Measurements from ENCODE around the gene FGFR2. TPM values are rescaled to one million over a fixed set of nuclear protein-coding genes. Genes with fewer than 3 reads are reported as not detected.

Gene FGFR2
- total RNA-seq, 2 experiments from 2014 or later, result not detected

- Histone ChIP-seq H4K20me1 (ENCODE audit: insufficient read depth, low read length) (no peaks in the 10 kb centered on the region), H3K79me2 (ENCODE audit: insufficient read depth, low read depth, low read length) (no peaks in the 10 kb centered on the region), H3K9me3 (ENCODE audit: low read length) (no peaks in the 10 kb centered on the region), H3K9me2 (ENCODE audit: insufficient read depth, low read length) (no peaks in the 10 kb centered on the region), H3K4me1 (ENCODE audit: insufficient read depth, low read length, poor library complexity, severe bottlenecking) (no peaks in the 10 kb centered on the region), H3K4me2 (ENCODE audit: low read length) (no peak overlapping the region), H3K36me3 (ENCODE audit: insufficient read depth, low read length) (no peaks in the 10 kb centered on the region), H3K4me3 (ENCODE audit: low read depth, low read length, poor library complexity, severe bottlenecking) (no peak overlapping the region), H3K27ac (ENCODE audit: low read depth, low read length, poor library complexity, severe bottlenecking) (no peak overlapping the region), H2AFZ (ENCODE audit: low read length) (no peak overlapping the region)
- intact Hi-C loops (cut with micrococcal nuclease; ENCODE audit: unreplicated experiment), result no loop called here
- no peak for DNase-seq (ENCODE audit: low spot score)
- POLR2A ChIA-PET, result interaction anchor here (0.6 kb wide), 1 partner anchor 9 kb away, joined by 4 read pairs; no protein-coding TSS in a partner anchor
- TF ChIP-seq CTCF (conservative IDR thresholded peaks at IDR 0.05; ENCODE audit: low read length) (no peak), EZH2phosphoT487 (IDR thresholded peaks at IDR 0.05; ENCODE audit: borderline replicate concordance, low read depth, low read length) (no peak)
- no TSS peak for BruUV-seq (replicated peaks)
- CTCF ChIA-PET (ENCODE audit: unreplicated experiment), result no interaction called here
These were observed 17.7 kb downstream of the FGFR2 start for GRCh38 chr10:121580276-121581116.

GRCh38 chr10:121579656-121580055 lies 18.6 kb downstream of the FGFR2 start:
- H3K9me3 ChIP-seq (ENCODE audit: low read length), result no peaks in the 10 kb centered on the region
- H3K4me3 ChIP-seq (ENCODE audit: low read depth, low read length, poor library complexity, severe bottlenecking), result no peak overlapping the region
- ChIA-PET CTCF (ENCODE audit: unreplicated experiment) (no interaction called here), POLR2A (no interaction called here)
- H4K20me1 ChIP-seq (ENCODE audit: insufficient read depth, low read length), result no peaks in the 10 kb centered on the region
- no peak overlapping the region for H3K27ac ChIP-seq (ENCODE audit: low read depth, low read length, poor library complexity, severe bottlenecking)
- H3K79me2 ChIP-seq (ENCODE audit: insufficient read depth, low read depth, low read length), result no peaks in the 10 kb centered on the region
- DNase-seq (ENCODE audit: low spot score), result no peak
- TF ChIP-seq EZH2phosphoT487 (IDR thresholded peaks at IDR 0.05; ENCODE audit: borderline replicate concordance, low read depth, low read length) (no peak), CTCF (conservative IDR thresholded peaks at IDR 0.05; ENCODE audit: low read length) (no peak)
- intact Hi-C loops (cut with micrococcal nuclease; ENCODE audit: unreplicated experiment), result no loop called here
- H2AFZ ChIP-seq (ENCODE audit: low read length), result no peak overlapping the region
- no peaks in the 10 kb centered on the region for H3K4me1 ChIP-seq (ENCODE audit: insufficient read depth, low read length, poor library complexity, severe bottlenecking)
- no peak overlapping the region for H3K4me2 ChIP-seq (ENCODE audit: low read length)
- H3K36me3 ChIP-seq (ENCODE audit: insufficient read depth, low read length), result no peaks in the 10 kb centered on the region
- H3K9me2 ChIP-seq (ENCODE audit: insufficient read depth, low read length), result no peaks in the 10 kb centered on the region
- BruUV-seq (replicated peaks), result no TSS peak

GRCh38 chr10:121578965-121579364 lies 19.3 kb downstream of the FGFR2 start:
- Histone ChIP-seq H3K36me3 (ENCODE audit: insufficient read depth, low read length) (no peaks in the 10 kb centered on the region), H3K27ac (ENCODE audit: low read depth, low read length, poor library complexity, severe bottlenecking) (no peak overlapping the region), H4K20me1 (ENCODE audit: insufficient read depth, low read length) (no peaks in the 10 kb centered on the region), H3K4me2 (ENCODE audit: low read length) (no peak overlapping the region), H3K4me1 (ENCODE audit: insufficient read depth, low read length, poor library complexity, severe bottlenecking) (no peaks in the 10 kb centered on the region), H3K9me2 (ENCODE audit: insufficient read depth, low read length) (no peaks in the 10 kb centered on the region), H3K9me3 (ENCODE audit: low read length) (no peaks in the 10 kb centered on the region), H3K4me3 (ENCODE audit: low read depth, low read length, poor library complexity, severe bottlenecking) (no peak overlapping the region), H2AFZ (ENCODE audit: low read length) (no peak overlapping the region), H3K79me2 (ENCODE audit: insufficient read depth, low read depth, low read length) (no peaks in the 10 kb centered on the region)
- intact Hi-C loops (cut with micrococcal nuclease; ENCODE audit: unreplicated experiment), result no loop called here
- TF ChIP-seq CTCF (conservative IDR thresholded peaks at IDR 0.05; ENCODE audit: low read length), result no peak
- no peak for TF ChIP-seq EZH2phosphoT487 (IDR thresholded peaks at IDR 0.05; ENCODE audit: borderline replicate concordance, low read depth, low read length)
- no peak for DNase-seq (ENCODE audit: low spot score)
- ChIA-PET CTCF (ENCODE audit: unreplicated experiment) (no interaction called here), POLR2A (no interaction called here)
- no TSS peak for BruUV-seq (replicated peaks)

Data from OCI-LY7 (cell line).